Stimulated activated CD8-positive, alpha-beta memory T cell treated with anti-CD3 and anti-CD28 coated beads, Interleukin-12 subunit alpha, Interleukin-12 subunit beta, amount 100 ng/mL, for 4 hours (primary cell): ENCODE measurements around the gene SDHAF1.
A peak's percentile ranks its signal among the peaks of the same experiment; 100 is the strongest.
"Not testable (repeated sequence)": the region's sequence is repeated elsewhere in the genome, so short reads cannot be mapped to it uniquely, and the experiment has no call there.

ENCODE experiments used
- DNase-seq: peaks from one replicate; pipeline ENCODE4 v3.0.0-alpha.2; 2020; ENCODE audit warnings: low read depth

Gene SDHAF1

DNA sequence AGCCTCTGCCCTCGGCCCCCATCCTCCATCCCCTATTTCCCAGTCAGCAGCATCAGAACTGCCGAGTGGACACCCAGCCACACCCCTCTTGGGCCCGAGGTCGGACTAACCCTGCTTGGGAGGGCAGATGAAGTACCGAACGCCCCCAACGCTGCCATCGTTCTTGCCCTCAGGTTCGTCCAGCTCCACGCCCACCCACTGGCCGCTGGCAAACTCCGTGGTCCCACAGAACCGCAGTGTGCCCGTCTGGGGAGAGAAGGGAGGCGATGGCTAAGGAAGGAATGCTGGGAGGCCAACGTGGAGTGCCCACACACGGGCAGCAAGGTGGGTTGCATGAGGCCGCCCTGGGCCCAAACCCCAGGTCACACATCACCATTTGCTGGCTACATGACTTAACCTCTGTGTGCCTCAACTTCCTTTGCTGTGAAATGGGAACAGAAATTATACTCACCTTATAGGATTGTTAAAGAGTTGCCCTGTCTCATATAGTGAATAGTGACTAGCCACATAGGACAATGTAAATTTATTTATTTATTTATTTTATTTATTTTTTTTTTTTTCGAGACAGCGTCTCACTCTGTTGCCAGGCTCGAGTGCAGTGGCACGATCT, 24.2 kb downstream of the SDHAF1 start:
- no peak for DNase-seq

DNA sequence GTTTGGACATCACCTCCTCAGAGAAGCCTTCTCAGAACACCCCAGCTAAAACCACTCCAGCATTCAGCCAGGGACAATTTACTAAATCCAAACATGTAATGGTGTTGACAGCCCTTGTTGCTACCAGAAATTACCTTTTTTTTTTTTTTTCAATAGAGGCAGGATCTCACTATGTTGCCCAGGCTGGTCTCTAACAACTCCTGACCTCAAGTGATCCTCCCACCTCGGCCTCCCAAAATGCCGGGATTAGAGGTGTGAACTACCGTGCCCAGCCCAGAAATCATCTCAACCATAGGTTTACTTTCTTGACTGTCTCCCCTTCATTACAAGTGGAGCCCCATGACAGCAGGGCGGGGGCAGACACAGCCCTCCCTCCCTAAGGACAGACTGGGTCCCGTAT, 28.4 kb downstream of the SDHAF1 start:
- DNase-seq: no peak

DNA sequence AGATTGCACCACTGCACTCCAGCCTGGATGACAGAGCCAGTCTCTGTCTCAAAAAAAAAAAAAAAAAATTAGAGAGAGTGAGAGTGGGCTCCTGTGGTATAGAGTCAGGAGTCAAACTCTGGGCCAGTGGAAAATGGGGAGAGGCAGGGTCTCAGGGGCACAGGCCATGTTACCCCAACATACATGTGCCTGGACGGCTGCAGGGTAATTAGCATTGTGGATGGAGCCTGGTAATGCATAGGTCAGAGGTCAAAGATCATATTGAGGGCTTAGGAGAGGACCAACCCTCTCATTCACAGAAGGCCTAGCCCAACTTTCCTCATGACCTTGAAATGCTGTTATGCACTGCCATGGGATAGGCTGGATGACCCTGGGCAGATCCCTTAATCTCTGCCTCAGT, 30.6 kb downstream of the SDHAF1 start:
- no peak for DNase-seq

DNA sequence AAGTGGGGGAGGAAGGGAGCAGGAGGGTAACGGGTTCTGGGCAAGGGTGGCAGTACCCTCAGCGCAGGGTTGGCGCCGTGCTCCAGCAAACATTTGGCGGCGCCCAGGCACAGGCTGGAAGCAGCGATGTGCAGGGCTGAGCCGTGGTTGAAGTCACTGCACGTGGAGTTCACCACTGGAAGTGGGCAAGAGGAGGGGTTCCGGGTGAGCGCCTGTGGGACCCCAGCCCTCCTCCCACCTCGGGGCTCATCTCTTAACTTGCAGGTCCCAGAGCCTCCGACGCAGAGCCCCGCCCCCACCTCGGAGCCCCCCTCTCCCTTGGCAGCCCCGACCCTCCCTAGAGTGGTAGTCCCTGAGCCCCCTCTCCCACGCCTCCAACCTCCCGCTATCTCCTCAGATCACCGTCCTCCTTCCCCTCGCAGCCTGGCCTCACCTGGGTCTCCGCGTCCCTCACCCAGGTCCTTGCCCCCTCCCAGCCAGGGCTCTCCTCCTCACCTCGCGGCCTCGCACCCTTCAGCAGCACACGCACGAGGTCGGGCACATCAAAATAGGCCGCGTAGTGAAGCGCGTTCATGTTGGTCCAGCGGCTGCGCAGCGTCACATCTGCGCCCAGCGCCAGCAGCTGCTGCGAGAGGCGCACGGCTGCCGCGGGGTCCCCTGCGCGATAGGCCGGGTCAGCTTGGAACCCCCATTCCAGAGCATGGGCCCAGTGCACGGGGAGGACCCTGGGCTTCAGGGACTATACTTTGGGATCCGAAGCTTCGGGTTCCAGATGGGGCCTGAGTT, 31.3 kb downstream of the SDHAF1 start:
- no peak for DNase-seq

DNA sequence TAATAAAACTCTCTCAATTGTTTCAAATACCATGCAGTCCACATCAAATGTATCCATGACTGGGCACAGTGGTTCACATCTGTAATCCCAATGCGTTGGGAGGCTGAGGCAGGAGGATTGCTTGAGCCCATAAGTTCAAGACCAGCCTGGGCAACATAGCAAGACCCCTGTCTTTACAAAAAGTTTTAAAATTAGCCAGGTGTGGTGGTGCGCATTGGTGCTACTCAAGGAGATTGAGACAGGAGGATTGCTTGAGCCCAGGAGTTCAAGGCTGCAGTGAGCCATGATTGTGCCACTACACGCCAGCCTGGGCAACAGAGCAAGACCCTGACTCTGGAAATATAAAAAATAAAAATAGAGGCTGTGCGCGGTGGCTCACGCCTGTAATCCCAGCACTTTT, 32.7 kb downstream of the SDHAF1 start:
- DNase-seq: no peak

DNA sequence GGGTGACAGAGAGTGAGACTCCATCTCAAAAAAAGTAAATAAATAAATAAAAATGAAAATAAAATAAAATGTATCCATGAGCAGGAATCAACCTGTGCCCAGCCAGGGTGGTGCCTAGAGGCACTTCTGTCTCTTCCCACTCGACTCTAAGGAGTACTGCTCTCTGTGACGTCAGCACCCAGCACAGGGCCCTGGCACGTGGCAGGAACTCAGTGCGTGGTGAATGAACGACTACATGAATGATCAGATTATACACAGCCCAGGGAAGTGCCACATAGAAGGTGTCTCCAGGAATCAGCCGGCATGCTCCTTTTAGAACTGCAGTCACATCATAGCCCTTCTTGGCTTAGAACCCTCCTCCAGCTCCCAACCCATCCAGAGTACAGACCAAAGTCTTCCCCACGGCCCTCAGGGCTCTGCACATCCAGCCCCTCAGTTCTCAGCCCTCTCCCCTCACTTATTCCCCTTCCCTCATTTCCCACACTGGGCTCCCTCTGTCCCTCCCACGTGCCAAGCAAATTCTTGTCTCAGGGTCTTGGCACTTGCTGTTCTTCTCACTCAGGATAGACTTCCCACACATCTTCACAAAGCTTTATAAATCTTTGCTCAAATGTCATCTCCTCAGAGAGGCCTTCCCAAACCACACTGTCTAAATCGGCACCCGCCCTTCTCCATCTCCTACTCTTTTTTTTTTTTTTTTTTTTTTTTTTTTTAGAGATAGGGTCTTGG, 33.5 kb downstream of the SDHAF1 start:
- DNase-seq: no peak

DNA sequence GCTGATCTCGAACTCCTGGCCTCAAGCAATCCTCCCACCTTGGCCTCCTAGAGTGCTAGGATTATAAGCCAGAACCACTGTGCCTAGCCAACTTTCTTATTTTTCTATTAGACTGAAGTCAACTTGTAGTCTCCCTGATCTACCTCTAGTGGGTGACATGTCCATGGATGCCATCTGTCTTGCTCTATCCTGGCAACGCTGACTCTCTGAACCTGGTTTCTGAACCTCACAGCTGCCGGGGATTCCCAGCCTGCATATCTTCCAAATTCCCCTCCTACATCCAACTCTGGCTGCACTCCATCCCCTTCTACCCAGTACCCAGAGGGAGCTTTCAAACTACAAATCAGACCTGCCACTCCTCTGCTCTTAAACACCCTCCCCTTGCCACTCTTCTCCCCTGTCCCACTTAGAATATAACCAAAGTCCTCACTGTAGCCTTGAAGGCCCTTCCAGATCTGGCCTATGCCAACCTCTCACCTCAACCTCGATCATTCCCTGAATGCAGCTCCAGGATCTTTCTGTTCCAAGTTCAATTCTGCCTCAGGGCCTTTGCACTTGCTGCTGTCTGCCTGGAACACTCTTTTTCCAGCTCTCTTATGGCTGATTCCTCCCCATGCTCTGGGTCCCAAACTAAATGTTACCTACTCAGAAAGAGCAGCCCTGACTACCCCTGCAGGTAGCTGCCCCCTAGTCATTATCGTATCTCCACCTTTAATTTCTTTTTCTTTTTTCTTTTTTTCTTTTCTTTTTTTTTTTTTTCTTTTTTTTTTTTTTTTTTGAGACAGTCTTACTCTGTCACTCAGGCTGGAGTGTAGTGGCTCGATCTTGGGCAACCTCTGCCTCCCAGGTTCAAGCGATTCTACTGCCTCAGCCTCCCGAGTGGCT, 35.5 kb downstream of the SDHAF1 start:
- DNase-seq: no peak

DNA sequence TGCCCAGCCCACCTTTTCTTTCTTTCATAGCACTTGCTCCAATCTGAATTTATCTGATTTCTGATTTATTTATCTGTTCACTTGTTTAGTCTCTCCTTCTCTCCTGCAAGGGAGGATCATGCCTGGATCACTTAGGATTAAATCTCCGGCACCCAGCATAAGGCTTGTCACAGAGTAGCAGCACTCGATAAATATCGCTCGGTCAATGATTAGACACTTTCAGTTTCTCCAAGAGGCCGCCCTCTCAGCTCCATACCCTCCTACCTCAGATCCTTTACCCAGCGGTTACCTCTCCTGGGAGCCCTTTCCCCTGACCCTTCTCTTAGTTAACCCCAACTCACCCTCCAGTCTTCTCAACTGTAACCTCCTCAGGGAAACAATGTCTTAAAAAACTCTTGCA, 36.3 kb downstream of the SDHAF1 start:
- DNase-seq: no peak

DNA sequence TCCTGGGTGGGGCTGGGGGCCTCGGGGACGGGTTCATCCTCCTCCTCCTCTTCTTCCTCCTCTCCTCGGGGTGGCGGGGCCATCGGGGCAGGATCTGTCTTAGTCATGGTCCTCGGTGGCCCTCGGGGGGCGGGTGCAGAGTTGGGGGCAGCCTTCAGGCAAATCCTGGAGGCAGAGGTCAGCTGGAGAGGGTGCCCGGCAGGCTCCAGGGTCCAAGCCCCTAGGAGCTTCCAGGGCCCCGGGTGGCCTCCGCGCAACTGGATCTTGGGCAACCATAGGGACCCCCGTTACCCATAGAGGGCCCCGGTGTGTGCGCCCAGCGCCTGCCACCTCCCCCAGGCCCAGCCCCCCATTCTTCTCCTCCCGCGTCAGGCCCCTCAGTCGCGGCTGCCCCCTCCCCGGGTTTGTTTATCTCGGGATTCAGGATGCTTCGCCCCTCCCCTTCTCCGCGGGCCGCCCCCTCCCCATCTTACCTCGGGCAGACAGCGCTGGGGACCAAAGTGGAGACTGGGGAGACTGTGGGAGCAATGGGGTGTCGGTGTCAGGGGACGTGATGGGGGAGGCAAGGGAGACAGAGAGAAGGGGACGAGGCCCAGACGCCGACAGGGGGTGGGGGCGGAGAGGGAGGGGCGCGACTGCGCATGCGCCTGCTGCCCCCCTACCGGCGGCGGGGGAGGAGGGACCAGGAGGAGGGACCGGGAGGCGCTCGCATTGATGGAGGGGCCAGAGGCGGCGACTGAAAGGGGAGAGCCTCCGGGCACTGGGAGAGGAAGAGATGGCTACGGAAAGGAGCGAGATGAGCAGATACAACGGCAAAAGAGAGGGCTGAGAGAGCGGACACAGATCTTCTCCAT, 37.5 kb downstream of the SDHAF1 start, which contains the start of gene CLIP3:
Gene CLIP3, minus strand, starts transcription at position 623 of the 854 bp plus-strand sequence. Its CDS starts 516 bp downstream, at position 107.
- DNase-seq: peak; percentile 45

DNA sequence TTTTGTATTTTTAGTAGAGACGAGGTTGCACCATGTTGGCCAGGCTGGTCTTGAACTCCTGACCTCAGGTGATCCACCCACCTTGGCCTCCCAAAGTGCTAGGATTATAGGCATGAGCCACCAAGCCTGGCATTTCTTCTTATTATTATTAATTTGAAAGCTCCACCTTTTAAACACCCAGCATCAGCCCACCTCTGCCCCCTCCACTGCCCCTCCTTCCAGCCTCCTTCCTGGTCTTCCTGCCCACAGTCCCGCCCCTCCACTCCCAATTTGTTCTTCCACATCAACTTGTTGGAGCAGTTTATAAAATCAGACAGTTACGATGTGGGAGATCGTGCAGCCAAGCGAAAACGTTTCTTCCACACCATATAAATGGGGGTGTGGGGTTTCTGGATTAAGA, 45.5 kb downstream of the SDHAF1 start:
- DNase-seq: no peak

DNA sequence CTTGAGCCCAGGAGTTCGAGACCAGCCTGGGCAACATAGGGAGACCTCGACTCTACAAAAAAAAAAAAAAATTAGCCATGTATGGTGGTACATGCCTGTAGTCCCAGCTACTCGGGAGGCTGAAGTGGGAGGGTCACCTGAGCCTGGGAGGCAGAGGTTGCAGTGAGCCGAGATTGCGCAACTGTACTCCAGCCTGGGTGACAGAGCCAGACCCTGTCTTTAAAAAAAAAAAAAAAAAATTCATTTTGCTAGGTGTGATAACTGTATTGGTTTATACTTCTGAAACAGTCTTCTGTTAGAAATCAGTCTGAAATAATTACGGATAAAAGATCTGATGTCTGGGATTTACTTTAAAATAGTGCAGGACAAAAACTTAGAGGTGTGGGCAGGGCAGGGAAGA, 46.1 kb downstream of the SDHAF1 start:
- not testable (repeated sequence) for DNase-seq

DNA sequence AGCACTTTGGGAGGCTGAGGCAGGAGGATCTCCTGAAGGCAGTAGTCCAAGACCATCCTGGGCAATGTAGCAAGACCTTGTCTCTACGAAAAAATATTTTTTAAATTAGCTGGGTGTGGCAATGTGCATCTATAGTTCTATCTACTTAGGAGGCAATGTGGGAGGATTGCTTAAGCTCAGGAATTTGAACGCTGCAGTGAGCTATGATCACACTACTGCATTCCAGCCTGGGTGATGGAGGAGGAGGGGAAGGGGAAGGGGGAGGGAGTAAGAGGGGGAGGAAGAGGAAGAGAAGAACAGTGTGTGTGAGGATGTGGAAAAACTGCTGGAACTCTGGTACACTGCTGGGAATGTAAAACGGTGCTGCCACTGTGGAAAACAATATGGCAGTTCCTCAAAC, 46.8 kb downstream of the SDHAF1 start:
- no peak for DNase-seq

DNA sequence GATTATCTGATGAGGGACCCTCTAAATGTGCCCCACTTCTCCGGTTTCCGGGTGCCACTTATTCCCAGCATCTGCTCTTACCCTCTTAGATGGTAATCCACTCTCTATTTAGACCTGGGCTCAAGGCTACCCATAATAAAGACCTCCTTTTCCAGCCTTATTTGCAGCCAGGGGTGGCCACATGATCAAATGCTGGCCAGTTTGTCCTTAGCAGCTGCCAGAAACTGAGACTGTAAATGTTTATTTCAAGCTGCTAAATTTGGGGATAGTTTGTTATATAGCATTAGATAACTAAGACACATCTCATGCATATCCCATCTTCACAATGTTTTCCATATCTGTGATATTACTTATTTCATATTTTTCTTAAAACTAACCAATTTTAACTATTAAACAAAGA, 49.0 kb downstream of the SDHAF1 start:
- no peak for DNase-seq
